ELF-1 (cell line): ENCODE measurements around the gene HHAT.

Experiments used
- DNase-seq: peaks from one replicate; pipeline ENCODE4 v3.0.0-alpha.2; 2016; ENCODE audit warnings: low read depth, low spot score

Gene HHAT

GRCh38 chr1:210328746-210329503 is at the start of gene HHAT:
Gene HHAT (plus strand): TSS chr1:210328902. CDS start chr1:210348976, 20,074 bp downstream.
- peak; percentile 76 for DNase-seq

DNA sequence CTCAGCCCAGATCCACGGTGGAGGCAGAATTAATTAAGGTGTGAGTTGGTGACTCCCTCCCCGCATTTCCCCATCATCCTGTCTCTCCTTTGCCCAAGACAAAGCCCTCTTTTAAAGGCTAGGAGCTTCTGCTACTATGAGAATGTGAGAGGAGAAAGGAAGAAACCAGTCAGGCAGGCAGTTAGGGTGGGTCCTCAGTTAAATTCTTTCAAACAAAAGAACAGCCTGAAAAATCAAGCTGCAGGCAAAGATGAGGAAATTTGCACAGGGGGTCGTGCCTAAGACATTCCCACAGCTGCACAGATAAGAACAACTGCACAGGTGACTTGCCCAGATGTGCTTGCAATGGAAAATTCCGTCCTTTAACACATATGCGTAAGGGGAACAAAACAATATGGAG is 48.5 kb upstream of the HHAT start:
- no peak for DNase-seq

DNA sequence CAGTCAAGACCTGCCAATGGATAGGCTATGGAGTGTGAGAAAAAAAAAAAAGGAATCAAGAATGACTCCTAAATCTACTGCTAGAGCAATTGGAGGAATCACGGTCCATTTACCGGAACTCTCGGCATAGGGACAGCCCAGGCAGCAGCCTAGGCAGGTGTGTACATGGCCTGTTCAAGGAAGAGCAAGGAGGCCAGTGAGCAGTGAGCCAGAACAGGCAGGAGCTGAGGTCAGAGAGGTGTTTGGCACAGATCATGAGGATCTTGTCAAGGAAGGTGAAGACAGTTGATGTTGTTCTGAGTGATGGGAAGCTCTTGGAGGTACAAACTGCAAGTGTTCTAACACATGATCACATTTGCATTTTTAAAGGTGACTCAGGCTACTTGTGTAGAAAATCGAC is 40.6 kb upstream of the HHAT start:
- no peak for DNase-seq

DNA sequence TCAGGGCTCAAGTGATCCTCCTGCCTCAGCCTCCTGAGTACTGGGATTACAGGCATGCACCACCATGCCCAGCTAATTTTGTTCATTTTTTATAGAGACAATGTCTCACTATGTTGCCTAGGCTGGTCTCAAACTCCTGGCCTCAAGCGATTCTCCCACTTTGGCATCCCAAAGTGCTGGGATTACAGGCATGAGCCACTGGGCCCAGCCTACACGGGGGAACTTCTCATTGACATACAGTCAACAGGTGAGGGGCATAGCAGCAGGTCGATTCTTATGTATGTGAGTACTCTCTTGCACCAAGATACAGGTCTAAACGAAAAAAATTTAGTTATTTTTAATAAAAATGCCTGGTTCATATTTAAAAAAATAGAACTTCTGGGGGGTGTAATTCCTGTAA is 39.5 kb upstream of the HHAT start:
- no peak for DNase-seq

GRCh38 chr1:210291081-210291764 is 37.5 kb upstream of the HHAT start:
- no peak for DNase-seq

- DNase-seq = no peak
These were observed 36.9 kb upstream of the HHAT start for GRCh38 chr1:210291786-210292230.

DNA sequence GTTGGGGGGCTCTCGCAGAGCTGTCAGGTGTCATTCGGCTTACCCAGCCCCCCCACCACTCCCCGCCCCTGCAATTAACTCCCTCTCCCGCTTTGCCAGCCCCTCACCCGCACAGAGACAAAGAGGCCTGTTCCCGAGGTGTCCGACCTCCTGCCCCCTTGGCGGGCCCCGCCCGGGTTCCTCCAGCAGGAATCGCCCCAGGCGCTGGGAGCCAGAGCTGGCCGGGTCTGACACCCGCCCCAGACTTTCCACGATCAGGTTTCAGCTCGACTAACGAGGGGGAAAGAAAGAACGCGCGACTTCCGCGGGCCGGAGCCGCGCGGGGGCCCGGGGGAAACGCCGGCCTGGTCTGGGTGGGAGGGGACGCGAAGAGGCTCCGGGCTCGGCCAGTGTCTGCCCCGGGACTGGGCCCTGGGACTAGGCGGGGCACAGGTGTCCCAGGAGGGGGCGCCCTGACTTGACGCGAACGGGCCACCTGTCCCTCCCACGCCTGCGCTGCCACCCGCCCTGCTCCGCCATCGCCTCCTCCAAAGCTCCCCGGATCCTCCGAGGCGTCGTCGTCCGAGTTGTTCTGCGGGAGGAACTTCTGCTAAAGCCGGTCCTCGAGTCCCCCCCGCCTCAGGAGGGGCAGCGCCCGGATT is 36.4 kb upstream of the HHAT start:
- peak; percentile 92 for DNase-seq

DNA sequence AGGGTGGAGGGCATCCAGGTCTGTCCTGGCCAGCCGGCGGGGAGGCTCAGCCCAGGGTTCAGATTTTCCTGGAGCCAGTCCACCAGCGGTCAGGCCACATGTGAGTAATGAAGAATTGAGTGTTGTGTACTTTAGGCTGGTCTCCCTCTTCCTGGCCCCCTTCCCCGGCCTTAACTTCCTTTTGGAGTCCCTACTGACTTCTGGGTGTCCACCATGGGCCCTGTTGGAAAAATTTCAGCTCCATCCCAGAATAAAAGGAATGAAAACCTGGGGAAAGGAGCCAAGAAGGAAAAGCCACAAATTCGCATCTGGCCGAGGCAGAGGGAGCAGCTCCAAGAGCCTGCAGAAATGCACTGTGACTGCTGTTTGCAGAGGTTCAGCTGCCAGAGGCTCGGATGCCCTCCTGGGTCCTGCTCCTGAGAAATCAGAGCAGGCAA is 35.5 kb upstream of the HHAT start:
- DNase-seq = peak; percentile 22

DNA sequence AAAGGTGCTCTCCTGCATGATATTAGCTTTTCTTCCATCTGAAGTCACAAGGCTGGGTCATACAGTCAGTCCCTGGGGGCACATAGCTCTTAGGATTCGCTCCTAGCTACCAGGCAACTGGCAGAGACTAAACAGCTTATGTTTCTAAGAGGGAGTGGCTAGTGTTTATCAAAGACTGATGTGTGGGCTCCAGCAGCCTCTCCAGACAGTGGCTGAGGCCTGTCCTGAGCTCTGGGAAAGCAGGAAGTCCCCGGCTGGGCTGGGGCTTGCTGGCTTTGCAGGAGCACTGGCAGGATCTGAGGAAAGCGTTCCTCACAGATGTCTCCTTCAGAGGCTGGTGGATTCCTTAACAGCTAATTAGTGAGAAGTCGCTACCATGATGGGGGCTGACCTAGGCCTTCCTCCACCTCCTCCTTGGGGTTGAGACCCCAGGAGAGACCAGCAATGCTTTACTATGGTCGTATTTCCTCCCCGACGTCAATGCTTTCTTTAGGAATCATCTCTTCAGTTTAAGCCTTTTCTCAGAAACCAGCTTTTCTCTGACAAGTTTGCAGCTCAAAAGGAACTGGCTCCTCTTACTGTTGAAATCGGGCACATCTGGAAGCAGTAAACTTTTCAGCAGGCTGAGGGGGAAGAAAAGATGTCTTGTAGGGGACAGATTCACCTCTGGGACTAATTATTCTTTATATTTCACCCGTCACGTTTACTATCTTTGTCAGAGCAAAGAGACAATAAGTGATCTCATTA is 33.5 kb upstream of the HHAT start:
- peak; percentile 90 for DNase-seq

DNA sequence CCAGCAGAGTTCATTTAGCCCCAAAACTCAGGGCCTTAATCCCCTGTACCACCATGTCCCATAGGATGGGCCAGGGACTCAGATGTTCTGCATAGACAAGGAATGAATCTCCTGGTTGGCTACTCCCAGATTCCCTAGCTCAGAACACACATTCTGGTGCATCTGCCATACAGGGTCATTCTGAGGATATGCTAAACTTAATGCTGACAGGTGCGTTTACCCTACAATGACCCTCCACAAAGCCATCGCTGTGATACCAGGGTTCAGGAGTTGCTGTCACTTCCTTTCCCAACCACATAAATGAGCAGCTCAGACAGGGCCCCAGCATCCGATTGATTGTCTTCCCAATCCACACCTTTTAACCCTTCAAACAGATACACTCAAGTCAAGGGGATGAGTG is 32.0 kb upstream of the HHAT start:
- DNase-seq = no peak

DNA sequence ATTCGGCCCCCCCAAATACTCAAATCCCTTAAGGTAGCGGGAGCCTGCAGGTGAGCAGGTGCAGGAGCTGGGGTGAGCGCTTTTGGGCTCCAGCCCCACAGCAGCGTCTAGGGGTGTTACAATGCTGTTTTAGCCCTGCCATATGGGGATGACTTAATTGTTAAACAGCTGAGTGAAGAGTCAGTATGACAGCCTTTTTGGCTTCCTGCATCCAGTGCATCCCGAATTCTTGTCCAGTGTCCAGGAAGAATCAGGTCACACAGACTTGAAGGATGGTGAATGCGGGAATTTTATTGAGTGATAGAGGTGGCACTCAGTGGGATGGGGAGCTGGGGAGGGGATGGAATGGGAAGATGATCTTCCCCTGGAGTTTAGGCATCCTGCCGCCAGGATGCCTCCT is 30.4 kb upstream of the HHAT start:
- no peak for DNase-seq

DNA sequence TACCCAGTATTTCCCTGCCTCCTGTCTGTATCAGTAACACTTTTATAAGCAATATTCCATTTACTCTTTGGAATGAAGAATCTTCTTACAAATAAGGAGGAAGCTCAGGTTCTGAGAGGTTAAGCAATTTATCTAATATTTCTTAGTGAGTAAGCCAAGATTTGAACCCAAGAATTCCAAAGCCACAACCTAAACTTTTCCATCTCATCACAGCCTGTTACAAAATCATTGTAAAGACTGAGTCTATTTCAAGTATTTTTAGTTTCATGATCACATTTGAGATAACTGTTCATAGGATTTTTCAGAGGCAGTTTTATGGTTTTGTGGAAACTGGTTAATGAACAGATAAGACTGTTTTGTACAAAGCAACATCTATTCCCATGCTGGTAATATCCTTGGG is 29.8 kb upstream of the HHAT start:
- DNase-seq = no peak

- peak; percentile 84 for DNase-seq
These were observed 29.2 kb upstream of the HHAT start for GRCh38 chr1:210299501-210299900.

GRCh38 chr1:210300923-210301614 is 27.6 kb upstream of the HHAT start:
- DNase-seq = no peak

DNA sequence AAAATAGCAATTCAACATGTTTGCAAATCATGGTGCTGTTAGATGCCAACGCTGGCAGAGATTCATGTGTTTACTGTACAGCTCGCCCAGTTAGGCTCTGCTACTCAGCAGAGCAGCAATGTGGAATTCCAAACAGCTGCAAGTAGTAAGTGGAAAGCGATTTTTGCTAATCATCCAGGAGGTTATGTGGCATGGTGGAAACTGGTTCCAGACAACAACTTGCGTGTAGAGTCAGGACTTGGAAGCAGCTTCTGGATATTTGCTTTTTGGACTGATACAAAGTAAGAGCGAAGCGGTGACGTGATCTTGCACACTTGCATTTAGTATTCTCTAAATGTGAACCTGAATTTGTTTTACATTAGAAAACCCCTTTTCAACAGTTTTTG is 27.1 kb upstream of the HHAT start:
- no peak for DNase-seq

DNA sequence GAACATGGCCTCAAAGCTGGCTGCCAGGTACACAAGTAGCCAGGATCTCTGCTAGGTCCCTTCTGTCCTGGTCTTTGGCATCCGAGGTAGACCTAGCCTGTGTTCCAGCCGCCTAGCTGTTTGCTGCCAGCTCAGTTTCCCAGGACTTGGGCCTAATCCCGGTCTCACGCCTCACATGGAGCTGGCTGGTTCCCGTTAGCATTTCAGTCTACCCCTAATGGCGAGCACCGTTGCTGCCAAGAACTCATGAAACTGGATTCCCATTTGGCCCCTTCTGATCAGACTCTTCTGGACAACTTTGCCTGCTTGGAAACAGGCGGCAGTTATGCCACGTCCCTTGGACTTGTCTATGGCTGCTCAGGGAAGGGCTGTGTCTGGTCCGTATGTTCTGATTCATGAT is 26.2 kb upstream of the HHAT start:
- DNase-seq = no peak

DNA sequence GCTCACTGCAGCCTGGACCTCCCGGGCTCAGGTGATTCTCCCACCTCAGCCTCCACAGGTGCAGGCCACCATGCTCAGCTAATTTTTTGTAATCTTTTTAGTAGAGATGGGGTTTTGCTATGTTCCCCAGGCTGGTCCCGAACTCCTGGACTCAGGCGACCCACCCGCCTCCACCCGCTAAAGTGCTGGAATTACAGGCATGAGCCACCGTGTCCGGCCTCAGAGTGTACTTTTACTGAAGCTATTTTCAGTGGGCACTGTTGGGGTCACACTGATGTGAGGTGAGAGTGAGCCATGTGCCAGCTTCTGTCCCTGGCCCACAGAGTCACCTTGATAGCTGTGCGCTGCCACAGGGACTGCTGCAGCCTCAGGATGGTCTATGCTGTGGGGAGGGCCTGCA is 25.3 kb upstream of the HHAT start:
- DNase-seq = no peak

DNA sequence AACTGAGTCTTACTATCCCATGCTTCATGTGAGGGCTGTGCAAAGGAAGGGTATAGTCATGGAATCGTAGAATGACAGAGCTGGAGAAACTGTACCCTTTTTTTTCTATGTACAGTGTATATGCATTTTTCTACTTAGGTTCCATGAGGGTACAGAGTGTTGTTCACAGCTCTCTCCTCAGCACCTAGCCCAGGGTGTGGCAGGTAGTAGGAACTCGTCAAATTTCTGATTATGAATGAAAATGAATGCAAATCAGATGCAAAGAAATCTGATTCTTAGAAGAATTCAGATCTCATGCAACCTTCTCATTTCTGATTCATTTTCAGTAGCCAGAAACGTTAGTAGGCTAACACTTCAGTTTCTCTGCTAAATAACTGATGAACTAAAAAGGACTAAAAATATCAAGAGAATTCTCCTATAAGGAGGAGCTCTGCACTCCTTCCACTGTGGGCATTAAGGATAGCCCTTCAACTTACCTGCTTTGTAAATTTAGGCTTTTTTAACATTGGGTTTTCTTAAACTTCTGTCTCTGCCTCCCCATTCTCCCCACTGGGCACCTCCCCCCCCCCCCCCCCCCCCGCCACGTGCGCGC is 18.0 kb upstream of the HHAT start:
- no peak for DNase-seq

DNA sequence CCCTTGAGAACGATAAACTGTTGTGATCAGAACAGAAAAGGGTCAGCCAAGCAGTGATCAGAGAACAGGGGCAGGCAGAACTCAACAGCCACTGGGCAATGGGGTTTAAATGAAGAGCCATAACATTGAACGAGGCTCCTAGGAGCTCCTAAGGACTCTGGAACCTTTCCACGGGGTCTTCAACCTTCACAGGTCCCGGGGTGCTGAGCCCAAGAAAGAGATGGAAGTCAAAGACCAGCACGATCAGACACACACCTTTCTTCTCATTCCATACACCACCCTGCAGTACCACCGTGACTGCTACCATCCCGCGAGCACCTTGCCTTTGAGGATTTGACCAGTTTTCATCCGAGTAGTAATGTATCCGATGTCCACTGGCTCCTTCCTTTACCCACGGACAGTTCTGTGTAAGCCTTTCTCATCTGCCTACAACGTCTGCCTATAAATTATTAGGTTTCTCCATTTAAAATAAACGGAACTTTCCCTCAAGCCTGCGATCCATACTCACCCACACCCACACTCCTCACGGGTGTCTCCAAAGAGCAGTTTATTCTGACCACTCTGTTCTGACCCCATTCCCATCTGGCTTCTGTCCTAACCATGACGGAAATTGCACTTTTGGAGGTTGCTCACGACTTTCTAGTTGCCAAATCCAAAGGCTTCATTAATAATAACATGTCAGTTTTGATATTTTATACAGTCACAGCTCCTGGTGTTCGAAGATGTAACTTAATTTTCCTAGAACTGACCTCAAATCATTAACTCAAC is 16.8 kb upstream of the HHAT start:
- DNase-seq = no peak

GRCh38 chr1:210313046-210313595 is 15.6 kb upstream of the HHAT start:
- DNase-seq = no peak
